ENCODE results near the gene SLC6A6. TPM values are rescaled to one million over a fixed set of nuclear protein-coding genes. Genes with fewer than 3 reads are reported as not detected.

The SLC6A6 gene
- total RNA-seq, 4 donors from 2014 or later: 4.4 to 10.5 (median 7.7) TPM

DNA sequence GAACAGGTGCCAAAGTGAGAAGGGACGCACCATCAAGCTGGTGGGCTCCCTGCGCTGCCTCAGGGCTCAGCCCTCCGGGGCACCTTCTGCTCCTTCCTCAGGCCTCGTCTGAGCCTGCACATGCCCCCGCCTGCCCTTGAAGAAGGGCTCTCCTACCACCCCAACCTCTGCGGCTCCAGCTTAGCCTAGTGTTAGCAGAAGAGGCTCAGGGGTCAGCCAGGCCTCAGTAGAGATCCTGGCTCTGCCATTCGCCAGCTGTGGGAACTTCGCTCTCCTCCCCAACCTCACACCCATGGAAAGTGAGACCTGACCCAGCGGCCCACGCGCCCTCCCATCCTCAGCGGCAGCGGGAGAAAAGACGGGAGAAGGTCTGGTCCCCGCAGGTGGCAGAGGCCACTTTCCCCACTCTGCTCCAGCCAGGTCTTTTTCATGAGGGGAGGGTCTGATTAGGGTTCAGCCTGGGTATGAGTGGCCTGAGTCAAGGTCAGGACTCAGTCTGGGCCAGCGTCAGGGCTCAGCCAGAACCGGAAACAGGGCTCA lies 129.5 kb downstream of the SLC6A6 start:
- Histone ChIP-seq H3K27ac (no peak overlapping the region), H3K9me3 (no peaks in the 10 kb centered on the region), H3K27me3 (no peaks in the 10 kb centered on the region), H3K4me1 (peaks cover 0 to 6% (median 5%) of the 10 kb centered on the region in 4 donors), H3K36me3 (no peaks in the 10 kb centered on the region), H3K4me3 (no peak overlapping the region)
- TF ChIP-seq POLR2AphosphoS5 (IDR thresholded peaks at IDR 0.05) (no peak), EP300 (IDR thresholded peaks at IDR 0.05; ENCODE audit: low read depth) (no peak), POLR2A (IDR thresholded peaks at IDR 0.05) (no peak)
- TF ChIP-seq, protein P1, sequence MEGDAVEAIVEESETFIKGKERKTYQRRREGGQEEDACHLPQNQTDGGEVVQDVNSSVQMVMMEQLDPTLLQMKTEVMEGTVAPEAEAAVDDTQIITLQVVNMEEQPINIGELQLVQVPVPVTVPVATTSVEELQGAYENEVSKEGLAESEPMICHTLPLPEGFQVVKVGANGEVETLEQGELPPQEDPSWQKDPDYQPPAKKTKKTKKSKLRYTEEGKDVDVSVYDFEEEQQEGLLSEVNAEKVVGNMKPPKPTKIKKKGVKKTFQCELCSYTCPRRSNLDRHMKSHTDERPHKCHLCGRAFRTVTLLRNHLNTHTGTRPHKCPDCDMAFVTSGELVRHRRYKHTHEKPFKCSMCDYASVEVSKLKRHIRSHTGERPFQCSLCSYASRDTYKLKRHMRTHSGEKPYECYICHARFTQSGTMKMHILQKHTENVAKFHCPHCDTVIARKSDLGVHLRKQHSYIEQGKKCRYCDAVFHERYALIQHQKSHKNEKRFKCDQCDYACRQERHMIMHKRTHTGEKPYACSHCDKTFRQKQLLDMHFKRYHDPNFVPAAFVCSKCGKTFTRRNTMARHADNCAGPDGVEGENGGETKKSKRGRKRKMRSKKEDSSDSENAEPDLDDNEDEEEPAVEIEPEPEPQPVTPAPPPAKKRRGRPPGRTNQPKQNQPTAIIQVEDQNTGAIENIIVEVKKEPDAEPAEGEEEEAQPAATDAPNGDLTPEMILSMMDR (IDR thresholded peaks at IDR 0.05): no peak
- intact Hi-C loops (cut with DNase I; ENCODE audit: low total_unique reads) (no loop called here), in situ Hi-C loops (cut with MboI; ENCODE audit: low pct_ligation_motif_present in 1 of 4, low pct_unique_long_range_greater_than_20kb in 1 of 4, low sequenced_read_pairs in 3 of 4) (no loop called here)
- DNase-seq: no peak
- WGBS, 2 donors (ENCODE audit: low coverage in 1 of 2): 92% methylated on average over 17 of the region's 17 CpGs; no CpG with 5 or more reads in 1 of the 2 donors

DNA sequence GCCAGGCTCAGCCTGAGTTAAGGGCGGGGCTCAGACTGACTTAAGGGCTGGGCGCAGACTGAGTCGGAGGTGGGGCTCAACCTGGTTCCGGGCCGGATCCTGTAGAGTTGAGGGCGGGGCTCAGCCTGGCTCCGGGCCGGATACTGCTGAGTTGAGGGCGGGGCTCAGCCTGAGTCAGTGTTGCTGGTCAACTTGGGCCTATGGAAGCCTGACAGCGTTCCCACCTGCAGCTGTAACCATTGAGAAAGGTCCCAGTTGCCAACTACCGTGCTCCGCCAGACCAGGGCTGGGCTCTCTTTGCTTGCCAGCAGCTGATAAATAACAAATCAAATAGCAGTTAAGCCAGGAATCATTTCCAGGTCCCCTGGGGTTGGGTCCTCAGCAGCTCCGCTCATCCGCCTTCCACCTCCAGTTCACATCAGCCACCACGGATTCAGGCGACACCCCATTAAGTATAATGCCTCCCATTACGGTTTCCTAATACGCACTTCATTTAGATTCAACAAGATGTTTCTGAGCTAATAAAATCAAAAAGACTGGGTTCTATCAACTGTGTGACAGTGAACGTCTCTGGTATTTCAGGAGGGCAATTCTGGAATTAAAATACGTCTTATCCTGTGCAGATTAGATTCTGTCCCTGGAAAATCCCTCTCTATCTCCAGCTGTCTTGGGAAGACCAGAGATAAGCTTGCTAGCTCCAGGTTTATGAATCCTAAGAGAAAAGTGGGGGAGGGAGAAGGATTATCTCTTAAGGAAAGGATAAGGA lies 130.5 kb downstream of the SLC6A6 start:
- H3K4me3 ChIP-seq: no peak overlapping the region
- H3K27me3 ChIP-seq: no peaks in the 10 kb centered on the region
- WGBS, 2 donors (ENCODE audit: low coverage in 1 of 2): 52 to 93% methylated on average over 3 to 20 of the region's 20 CpGs
- H3K36me3 ChIP-seq: no peaks in the 10 kb centered on the region
- in situ Hi-C loops (cut with MboI; ENCODE audit: low pct_ligation_motif_present in 1 of 4, low pct_unique_long_range_greater_than_20kb in 1 of 4, low sequenced_read_pairs in 3 of 4): no loop called here
- no peaks in the 10 kb centered on the region for H3K9me3 ChIP-seq
- H3K4me1 ChIP-seq: peaks cover 0 to 6% (median 5%) of the 10 kb centered on the region in 4 donors
- intact Hi-C loops (cut with DNase I; ENCODE audit: low total_unique reads): no loop called here
- TF ChIP-seq EP300 (IDR thresholded peaks at IDR 0.05; ENCODE audit: low read depth) (no peak), POLR2AphosphoS5 (IDR thresholded peaks at IDR 0.05) (no peak), POLR2A (IDR thresholded peaks at IDR 0.05) (no peak)
- TF ChIP-seq, protein P1 (IDR thresholded peaks at IDR 0.05): no peak
- peak overlapping the region in 1 of 4 donors; percentile 5 for H3K27ac ChIP-seq
- DNase-seq: peak; percentile 78

DNA sequence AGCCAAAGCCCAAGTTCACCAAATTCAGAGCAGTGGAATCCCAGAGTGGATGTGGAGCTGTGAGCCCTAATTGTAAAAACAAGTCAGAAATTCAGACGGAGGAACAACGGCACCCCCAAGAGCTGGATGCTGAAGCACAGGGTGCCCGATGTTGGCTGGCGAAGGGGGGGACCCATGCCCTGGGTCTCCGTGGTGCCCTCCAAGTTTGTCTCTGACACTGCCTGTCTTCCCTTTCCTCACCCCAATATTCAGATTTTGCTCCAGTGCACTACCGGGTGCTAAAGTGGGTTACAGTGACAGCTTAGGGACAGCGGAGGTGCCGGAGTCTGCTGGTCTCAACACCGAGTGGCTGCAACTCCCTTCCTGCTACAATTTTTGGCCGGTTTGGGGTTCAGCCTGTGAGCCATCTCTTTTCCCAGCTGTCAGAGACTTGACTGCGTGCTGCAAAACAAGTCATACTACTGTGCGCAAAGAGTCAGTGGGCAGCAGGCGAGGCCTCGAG lies 131.1 kb downstream of the SLC6A6 start:
- Histone ChIP-seq H3K27me3 (no peaks in the 10 kb centered on the region), H3K36me3 (no peaks in the 10 kb centered on the region), H3K4me3 (no peak overlapping the region), H3K27ac (no peak overlapping the region), H3K9me3 (no peaks in the 10 kb centered on the region), H3K4me1 (peaks cover 0 to 6% (median 5%) of the 10 kb centered on the region in 4 donors)
- TF ChIP-seq POLR2AphosphoS5 (IDR thresholded peaks at IDR 0.05) (no peak), POLR2A (IDR thresholded peaks at IDR 0.05) (no peak)
- in situ Hi-C loops (cut with MboI; ENCODE audit: low pct_ligation_motif_present in 1 of 4, low pct_unique_long_range_greater_than_20kb in 1 of 4, low sequenced_read_pairs in 3 of 4): no loop called here
- no peak for DNase-seq
- WGBS, 2 donors (ENCODE audit: low coverage in 1 of 2): 90% methylated on average over 14 of the region's 14 CpGs; no CpG with 5 or more reads in 1 of the 2 donors
- intact Hi-C loops (cut with DNase I; ENCODE audit: low total_unique reads): no loop called here

DNA sequence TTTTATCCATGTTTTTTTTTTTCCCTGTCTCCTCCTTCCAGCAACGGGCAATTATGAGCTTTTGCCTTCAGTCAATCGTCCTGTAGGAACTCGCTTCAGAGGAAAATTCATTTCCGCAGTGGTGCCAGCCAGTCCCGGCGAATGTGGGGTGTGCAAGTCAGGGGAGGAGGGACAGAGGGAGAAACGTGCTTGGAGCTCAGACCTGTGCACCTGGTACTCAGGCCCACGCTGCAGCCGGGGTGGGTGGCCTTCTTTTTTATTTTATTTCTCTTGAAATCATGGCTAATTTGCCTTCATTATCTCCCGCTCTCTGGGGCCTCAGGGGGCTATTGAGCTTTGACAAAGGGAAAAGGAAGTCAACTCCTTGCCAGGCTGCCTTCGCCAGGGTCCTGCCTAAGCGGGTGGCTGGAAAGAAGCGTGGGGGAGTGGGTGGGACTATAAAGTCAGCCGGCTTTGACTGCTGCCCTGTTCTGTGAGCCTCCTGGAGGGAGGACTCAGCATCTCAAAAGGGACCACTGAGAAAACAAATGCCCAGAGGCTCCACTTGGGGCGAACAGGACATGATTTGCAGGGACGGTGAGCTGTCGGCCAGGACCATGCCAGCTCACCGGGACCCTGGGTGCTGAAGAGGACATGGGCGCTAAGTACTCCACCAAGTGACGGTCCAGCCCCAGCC lies 132.2 kb downstream of the SLC6A6 start:
- H3K36me3 ChIP-seq: no peaks in the 10 kb centered on the region
- in situ Hi-C loops (cut with MboI; ENCODE audit: low pct_ligation_motif_present in 1 of 4, low pct_unique_long_range_greater_than_20kb in 1 of 4, low sequenced_read_pairs in 3 of 4) (no loop called here), intact Hi-C loops (cut with DNase I; ENCODE audit: low total_unique reads) (no loop called here)

More for the DNA sequence above, 132.2 kb downstream of the SLC6A6 start:
- DNase-seq: no peak
- H3K27me3 ChIP-seq: no peaks in the 10 kb centered on the region
- H3K27ac ChIP-seq: no peak overlapping the region
- H3K4me1 ChIP-seq: peaks cover 0 to 6% (median 5%) of the 10 kb centered on the region in 4 donors
- 44 to 64% methylated on average over 5 to 20 of the region's 20 CpGs for WGBS, 2 donors (ENCODE audit: low coverage in 1 of 2)
- H3K9me3 ChIP-seq: no peaks in the 10 kb centered on the region
- no peak for TF ChIP-seq POLR2AphosphoS5 (IDR thresholded peaks at IDR 0.05)
- TF ChIP-seq, protein P1 (IDR thresholded peaks at IDR 0.05): no peak
- no peak for TF ChIP-seq EP300 (IDR thresholded peaks at IDR 0.05; ENCODE audit: low read depth)
- TF ChIP-seq POLR2A (IDR thresholded peaks at IDR 0.05): no peak
- H3K4me3 ChIP-seq: no peak overlapping the region
